ENCODE data around the gene PARD3B. TPM values are rescaled to one million over a fixed set of nuclear protein-coding genes. Genes with fewer than 3 reads are reported as not detected.

The PARD3B gene
- total and polyA plus RNA-seq, 2 of the 4 experiments (the other 2 are of a cell fraction) = 3.3 to 15.6 TPM

DNA sequence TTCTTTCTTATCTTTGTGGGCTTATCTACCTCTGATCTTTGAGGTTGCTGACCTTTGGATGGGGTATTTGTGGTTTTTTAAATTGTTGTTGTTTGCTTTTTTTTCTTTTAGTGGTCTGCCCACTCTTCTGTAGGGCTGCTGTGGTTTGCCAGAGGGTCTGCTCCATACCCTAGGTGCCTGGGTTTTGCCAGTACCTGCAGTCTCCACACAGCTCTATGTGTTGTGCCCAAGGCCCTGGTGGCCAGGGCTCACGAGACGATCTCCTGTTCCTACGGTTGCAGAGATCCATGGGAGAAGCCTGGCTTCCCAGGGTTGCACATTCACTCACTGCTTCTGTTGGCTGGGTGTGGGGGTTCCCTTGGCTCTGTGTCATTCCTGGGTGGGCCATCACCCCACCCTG is 87.1 kb downstream of the PARD3B start:
- Histone ChIP-seq H3K27me3 (ENCODE audit: control insufficient read depth, insufficient read depth, low read length) (no peaks in the 10 kb centered on the region), H3K36me3 (ENCODE audit: control insufficient read depth, insufficient read depth, low read length) (no peaks in the 10 kb centered on the region), H3K4me3 (ENCODE audit: insufficient read depth, low read depth, low read length) (no peak overlapping the region), H3K18ac (ENCODE audit: low read depth, low read length) (no peak overlapping the region), H3K23ac (ENCODE audit: low read depth, low read length) (no peak overlapping the region), H3K4me2 (ENCODE audit: low read depth, low read length) (no peak overlapping the region), H2BK20ac (ENCODE audit: low read depth, low read length) (no peak overlapping the region), H3K56ac (ENCODE audit: extremely low read depth, insufficient read depth, low read length) (no peak overlapping the region), H4K20me1 (ENCODE audit: insufficient read depth, low read length) (0 out of 2 replicates have a peak, but pooled peaks cover 3% of the 10 kb centered on the region), H3K9ac (ENCODE audit: low read depth, low read length) (no peak overlapping the region), H3K27ac (ENCODE audit: insufficient read depth, low read length) (no peak overlapping the region), H2AK5ac (ENCODE audit: low read depth, low read length) (no peak overlapping the region), H3K79me1 (ENCODE audit: low read depth in 1 of 2, low read length in 2 of 2) (peaks cover 15 to 18% of the 10 kb centered on the region in 2 experiments), H3K4ac (ENCODE audit: low read depth, low read length) (no peak overlapping the region), H2BK5ac (ENCODE audit: low read depth, low read length, poor library complexity, severe bottlenecking) (no peak overlapping the region), H2BK120ac (ENCODE audit: low read depth, low read length) (no peak overlapping the region), H3K4me1 (ENCODE audit: control insufficient read depth, insufficient read depth, low read length) (no peaks in the 10 kb centered on the region), H3K9me3 (ENCODE audit: control insufficient read depth, insufficient read depth, low read length) (no peaks in the 10 kb centered on the region), H3K9me1 (ENCODE audit: insufficient read depth, low read length) (no peaks in the 10 kb centered on the region), H4K8ac (ENCODE audit: low read depth in 2 of 2, low read length in 2 of 2) (no peak overlapping the region), H4K5ac (ENCODE audit: low read depth, low read length) (no peak overlapping the region), H2BK15ac (ENCODE audit: low read depth, low read length) (no peak overlapping the region), H2AFZ (replicated peaks; ENCODE audit: low read length, poor library complexity) (no peak overlapping the region), H3K14ac (replicated peaks; ENCODE audit: low read depth, low read length) (no peak overlapping the region), H4K91ac (ENCODE audit: insufficient read depth, low read depth, low read length) (no peak overlapping the region), H2AK9ac (replicated peaks; ENCODE audit: low read depth, low read length, poor library complexity) (no peak overlapping the region)
- no CpG with 5 or more reads among the region's 3 CpGs for whole genome bisulfite sequencing, 2 experiments (ENCODE audit: extremely low coverage in 2 of 2, insufficient read length in 1 of 2)
- DNase-seq = no peak
- no peak for ATAC-seq (ENCODE audit: low read depth)
- dilution Hi-C loops (cut with HindIII; ENCODE audit: low sequenced_read_pairs, unreplicated experiment) (no loop called here), intact Hi-C loops (cut with micrococcal nuclease) (no loop called here), in situ Hi-C loops (cut with MboI; ENCODE audit: low sequenced_read_pairs) (no loop called here)
- CTCF ChIA-PET = no interaction called here
- POLR2A ChIA-PET (ENCODE audit: unreplicated experiment) = no interaction called here
- TF ChIP-seq RFX5 (IDR thresholded peaks at IDR 0.05; ENCODE audit: low read depth, low read length) (no peak), MXI1 (IDR thresholded peaks at IDR 0.05; ENCODE audit: borderline replicate concordance, low read depth, low read length) (no peak), MAZ (IDR thresholded peaks at IDR 0.05; ENCODE audit: borderline replicate concordance, low read depth, low read length) (no peak), CEBPB (IDR thresholded peaks at IDR 0.05; ENCODE audit: low read depth, low read length) (no peak), NFE2L2 (IDR thresholded peaks at IDR 0.05; ENCODE audit: low read depth, low read length) (no peak), CHD1 (IDR thresholded peaks at IDR 0.05; ENCODE audit: low read depth, low read length) (no peak), MAFK (IDR thresholded peaks at IDR 0.05; ENCODE audit: low read depth, low read length) (no peak), POLR2A (IDR thresholded peaks at IDR 0.05; ENCODE audit: low read depth, low read length) (no peak), RCOR1 (IDR thresholded peaks at IDR 0.05; ENCODE audit: insufficient replicate concordance, low read length) (no peak)
- TF ChIP-seq, protein P1, sequence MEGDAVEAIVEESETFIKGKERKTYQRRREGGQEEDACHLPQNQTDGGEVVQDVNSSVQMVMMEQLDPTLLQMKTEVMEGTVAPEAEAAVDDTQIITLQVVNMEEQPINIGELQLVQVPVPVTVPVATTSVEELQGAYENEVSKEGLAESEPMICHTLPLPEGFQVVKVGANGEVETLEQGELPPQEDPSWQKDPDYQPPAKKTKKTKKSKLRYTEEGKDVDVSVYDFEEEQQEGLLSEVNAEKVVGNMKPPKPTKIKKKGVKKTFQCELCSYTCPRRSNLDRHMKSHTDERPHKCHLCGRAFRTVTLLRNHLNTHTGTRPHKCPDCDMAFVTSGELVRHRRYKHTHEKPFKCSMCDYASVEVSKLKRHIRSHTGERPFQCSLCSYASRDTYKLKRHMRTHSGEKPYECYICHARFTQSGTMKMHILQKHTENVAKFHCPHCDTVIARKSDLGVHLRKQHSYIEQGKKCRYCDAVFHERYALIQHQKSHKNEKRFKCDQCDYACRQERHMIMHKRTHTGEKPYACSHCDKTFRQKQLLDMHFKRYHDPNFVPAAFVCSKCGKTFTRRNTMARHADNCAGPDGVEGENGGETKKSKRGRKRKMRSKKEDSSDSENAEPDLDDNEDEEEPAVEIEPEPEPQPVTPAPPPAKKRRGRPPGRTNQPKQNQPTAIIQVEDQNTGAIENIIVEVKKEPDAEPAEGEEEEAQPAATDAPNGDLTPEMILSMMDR (conservative IDR thresholded peaks at IDR 0.05; ENCODE audit: low read depth, low read length) = no peak
- TF ChIP-seq, protein P2, sequence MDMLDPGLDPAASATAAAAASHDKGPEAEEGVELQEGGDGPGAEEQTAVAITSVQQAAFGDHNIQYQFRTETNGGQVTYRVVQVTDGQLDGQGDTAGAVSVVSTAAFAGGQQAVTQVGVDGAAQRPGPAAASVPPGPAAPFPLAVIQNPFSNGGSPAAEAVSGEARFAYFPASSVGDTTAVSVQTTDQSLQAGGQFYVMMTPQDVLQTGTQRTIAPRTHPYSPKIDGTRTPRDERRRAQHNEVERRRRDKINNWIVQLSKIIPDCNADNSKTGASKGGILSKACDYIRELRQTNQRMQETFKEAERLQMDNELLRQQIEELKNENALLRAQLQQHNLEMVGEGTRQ (IDR thresholded peaks at IDR 0.05; ENCODE audit: low read depth, low read length) = no peak
- BruUV-seq (replicated peaks) = no TSS peak
